Measurements from ENCODE around the gene TUBB2B. TPM values are rescaled to one million over a fixed set of nuclear protein-coding genes. Genes with fewer than 3 reads are reported as not detected.

Gene TUBB2B
- total RNA-seq, 1 donor from 2014 or later = 114 TPM

DNA sequence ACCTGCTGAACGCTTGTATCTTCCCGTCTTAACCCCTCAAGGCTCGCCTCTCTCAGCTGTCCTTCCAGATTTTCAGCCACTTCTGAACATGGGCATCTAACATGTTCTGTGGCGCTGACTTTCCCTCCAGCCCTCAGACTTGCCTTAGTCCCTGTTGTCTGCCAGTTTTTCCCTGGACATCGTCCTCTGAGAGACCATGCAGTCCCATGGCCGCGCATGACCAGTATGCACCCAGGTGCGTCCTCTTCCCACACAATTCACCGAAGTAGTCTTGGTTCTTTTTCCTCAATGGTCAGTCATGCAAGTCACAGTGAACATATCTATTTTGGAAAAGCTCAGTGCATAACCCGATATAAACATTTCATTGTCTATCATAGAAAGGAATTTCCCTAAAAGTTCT is 9.2 kb downstream of the TUBB2B start:
- Mint-ChIP-seq H3K36me3 (no peaks in the 10 kb centered on the region), H3K4me1 (no peaks in the 10 kb centered on the region), H3K4me3 (no peak overlapping the region), H3K27ac (no peak overlapping the region), H3K27me3 (ENCODE audit: low read depth) (peaks cover 44% of the 10 kb centered on the region), H3K9me3 (no peaks in the 10 kb centered on the region)
- DNase-seq (ENCODE audit: low spot score in 2 of 2, unreplicated experiment in 2 of 2) = no peak
- no peak for TF ChIP-seq CTCF (IDR thresholded peaks at IDR 0.05; ENCODE audit: unreplicated experiment)

DNA sequence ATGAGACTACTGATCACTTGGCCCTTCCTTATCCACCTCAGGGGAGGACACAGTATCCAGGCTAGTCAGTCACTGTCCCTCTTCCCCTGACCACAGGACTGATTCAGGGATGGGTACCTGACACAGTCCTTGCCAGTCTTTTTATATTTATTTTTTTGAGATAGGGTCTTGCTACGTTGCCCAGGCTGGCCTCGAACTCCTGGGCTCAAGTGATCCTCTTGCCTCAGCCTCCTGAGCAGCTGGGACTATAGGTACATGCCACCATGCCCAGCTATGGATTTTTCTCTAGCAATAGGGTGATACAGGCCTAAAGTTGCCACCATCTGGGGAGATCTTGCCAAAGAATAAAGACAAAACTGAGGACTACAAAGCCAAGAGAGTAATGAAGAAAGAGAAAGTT is 10.2 kb downstream of the TUBB2B start:
- Mint-ChIP-seq H3K4me1 (no peaks in the 10 kb centered on the region), H3K36me3 (no peaks in the 10 kb centered on the region), H3K27me3 (ENCODE audit: low read depth) (peaks cover 48% of the 10 kb centered on the region), H3K27ac (no peak overlapping the region), H3K9me3 (no peaks in the 10 kb centered on the region), H3K4me3 (no peak overlapping the region)
- TF ChIP-seq CTCF (IDR thresholded peaks at IDR 0.05; ENCODE audit: unreplicated experiment) = no peak
- no peak for DNase-seq (ENCODE audit: low spot score in 2 of 2, unreplicated experiment in 2 of 2)

DNA sequence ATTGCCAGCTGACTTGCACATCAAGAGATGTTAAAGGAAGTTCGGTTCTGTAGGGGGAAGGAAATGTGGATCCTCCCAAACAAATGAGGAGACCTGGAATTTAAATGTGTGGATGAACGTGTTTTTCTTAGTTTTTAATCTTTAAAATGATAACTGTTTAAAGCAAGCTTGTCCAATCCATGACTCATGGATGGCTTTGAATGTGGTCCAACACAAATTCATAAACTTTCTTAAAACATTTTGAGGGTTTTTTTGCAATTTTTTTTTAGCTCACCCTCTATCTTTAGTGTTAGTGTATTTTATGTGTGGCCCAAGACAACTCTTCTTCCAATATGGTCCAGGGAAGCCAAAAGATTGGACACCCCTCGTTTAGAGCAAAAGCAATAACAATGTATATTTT is 12.6 kb downstream of the TUBB2B start:
- Mint-ChIP-seq H3K4me1 (no peaks in the 10 kb centered on the region), H3K36me3 (no peaks in the 10 kb centered on the region), H3K27me3 (ENCODE audit: low read depth) (peaks cover 39% of the 10 kb centered on the region), H3K9me3 (no peaks in the 10 kb centered on the region), H3K4me3 (no peak overlapping the region), H3K27ac (no peak overlapping the region)
- TF ChIP-seq CTCF (IDR thresholded peaks at IDR 0.05; ENCODE audit: unreplicated experiment) = no peak
- DNase-seq (ENCODE audit: low spot score in 2 of 2, unreplicated experiment in 2 of 2) = no peak

DNA sequence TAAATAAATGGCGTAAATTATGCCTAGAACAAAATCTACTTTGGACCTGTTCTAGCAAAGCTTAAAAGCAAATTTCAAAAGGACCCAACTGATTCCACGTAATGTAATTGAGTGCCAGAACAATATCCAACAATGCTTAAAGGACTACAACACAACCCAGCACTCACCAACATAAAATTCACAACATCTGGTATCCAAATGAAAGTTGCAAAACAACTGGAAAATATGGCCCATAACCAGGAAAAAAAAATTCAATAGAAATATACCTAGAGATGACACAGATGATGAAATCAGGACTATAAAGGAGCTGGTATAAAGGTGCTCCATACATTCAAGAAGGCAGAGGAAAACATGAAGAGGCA is 14.1 kb downstream of the TUBB2B start:
- peaks cover 10% of the 10 kb centered on the region for H3K4me1 Mint-ChIP-seq

DNA sequence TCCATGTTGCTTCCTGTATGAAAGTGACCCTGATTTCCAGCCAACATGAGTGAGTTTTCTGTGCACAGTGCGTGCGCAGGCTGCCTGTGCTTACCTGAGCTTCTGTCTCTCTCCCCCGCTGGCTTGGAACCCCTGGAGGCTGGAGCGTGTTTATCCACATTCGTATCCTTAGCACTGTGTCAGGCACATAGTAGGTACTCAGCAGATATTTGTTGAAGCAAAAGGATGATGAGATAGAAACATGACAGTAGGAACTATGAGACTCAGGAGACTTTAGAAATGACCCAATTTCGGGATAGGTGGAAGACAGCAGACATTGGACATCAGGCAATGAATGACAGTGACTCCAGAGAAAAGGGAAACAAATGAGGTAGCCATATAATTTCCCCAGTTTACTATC is 15.2 kb downstream of the TUBB2B start:
- H3K4me1 Mint-ChIP-seq = peaks cover 14% of the 10 kb centered on the region
- H3K27ac Mint-ChIP-seq = no peak overlapping the region
- no peak for DNase-seq (ENCODE audit: low spot score in 2 of 2, unreplicated experiment in 2 of 2)
- TF ChIP-seq CTCF (IDR thresholded peaks at IDR 0.05; ENCODE audit: unreplicated experiment) = no peak
- peaks cover 29% of the 10 kb centered on the region for H3K27me3 Mint-ChIP-seq (ENCODE audit: low read depth)
- H3K36me3 Mint-ChIP-seq = no peaks in the 10 kb centered on the region
- H3K9me3 Mint-ChIP-seq = no peaks in the 10 kb centered on the region
- no peak overlapping the region for H3K4me3 Mint-ChIP-seq

More for the DNA sequence above, 14.1 kb downstream of the TUBB2B start:
- H3K4me3 Mint-ChIP-seq = no peak overlapping the region
- no peaks in the 10 kb centered on the region for H3K36me3 Mint-ChIP-seq
- H3K9me3 Mint-ChIP-seq = no peaks in the 10 kb centered on the region
- no peak for DNase-seq (ENCODE audit: low spot score in 2 of 2, unreplicated experiment in 2 of 2)
- peaks cover 31% of the 10 kb centered on the region for H3K27me3 Mint-ChIP-seq (ENCODE audit: low read depth)
- no peak overlapping the region for H3K27ac Mint-ChIP-seq
- no peak for TF ChIP-seq CTCF (IDR thresholded peaks at IDR 0.05; ENCODE audit: unreplicated experiment)

DNA sequence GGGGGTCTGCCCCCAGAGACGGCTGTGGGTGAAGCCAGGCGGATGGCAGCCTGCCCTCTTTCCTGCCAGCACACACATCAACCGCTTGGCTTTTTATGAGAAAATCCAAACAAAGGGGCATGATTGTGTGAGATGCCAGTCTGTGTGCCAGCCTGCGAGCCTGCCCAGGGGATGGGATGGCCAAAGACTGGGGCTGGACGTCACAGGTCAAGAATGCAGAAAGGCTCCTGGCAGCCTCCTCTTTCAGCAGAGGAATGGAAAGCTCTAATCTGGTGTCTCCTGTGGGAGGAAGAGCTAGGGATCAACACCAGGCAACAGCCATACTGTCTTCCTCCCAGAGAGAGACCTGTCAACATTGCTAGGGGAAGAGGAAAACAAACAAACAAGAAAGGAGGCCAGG is 15.8 kb downstream of the TUBB2B start:
- peaks cover 29% of the 10 kb centered on the region for H3K27me3 Mint-ChIP-seq (ENCODE audit: low read depth)
- no peak for TF ChIP-seq CTCF (IDR thresholded peaks at IDR 0.05; ENCODE audit: unreplicated experiment)
- peaks cover 14% of the 10 kb centered on the region for H3K4me1 Mint-ChIP-seq
- no peak for DNase-seq (ENCODE audit: low spot score in 2 of 2, unreplicated experiment in 2 of 2)
- H3K36me3 Mint-ChIP-seq = no peaks in the 10 kb centered on the region
- H3K4me3 Mint-ChIP-seq = no peak overlapping the region
- H3K27ac Mint-ChIP-seq = no peak overlapping the region
- no peaks in the 10 kb centered on the region for H3K9me3 Mint-ChIP-seq

All from mesothelial cell of epicardium (in vitro differentiated cells).